NCI-H2029 (cell line): Measurements from ENCODE around the gene SLC25A33.
A peak's percentile ranks its signal among the peaks of the same experiment; 100 is the strongest.
"Not testable (repeated sequence)": the region's sequence is repeated elsewhere in the genome, so short reads cannot be mapped to it uniquely, and the experiment has no call there.

Source experiments
- DNase-seq: peaks from one replicate; lab custom pipeline; 2025; lab: John Stamatoyannopoulos, UW

Gene SLC25A33

DNA sequence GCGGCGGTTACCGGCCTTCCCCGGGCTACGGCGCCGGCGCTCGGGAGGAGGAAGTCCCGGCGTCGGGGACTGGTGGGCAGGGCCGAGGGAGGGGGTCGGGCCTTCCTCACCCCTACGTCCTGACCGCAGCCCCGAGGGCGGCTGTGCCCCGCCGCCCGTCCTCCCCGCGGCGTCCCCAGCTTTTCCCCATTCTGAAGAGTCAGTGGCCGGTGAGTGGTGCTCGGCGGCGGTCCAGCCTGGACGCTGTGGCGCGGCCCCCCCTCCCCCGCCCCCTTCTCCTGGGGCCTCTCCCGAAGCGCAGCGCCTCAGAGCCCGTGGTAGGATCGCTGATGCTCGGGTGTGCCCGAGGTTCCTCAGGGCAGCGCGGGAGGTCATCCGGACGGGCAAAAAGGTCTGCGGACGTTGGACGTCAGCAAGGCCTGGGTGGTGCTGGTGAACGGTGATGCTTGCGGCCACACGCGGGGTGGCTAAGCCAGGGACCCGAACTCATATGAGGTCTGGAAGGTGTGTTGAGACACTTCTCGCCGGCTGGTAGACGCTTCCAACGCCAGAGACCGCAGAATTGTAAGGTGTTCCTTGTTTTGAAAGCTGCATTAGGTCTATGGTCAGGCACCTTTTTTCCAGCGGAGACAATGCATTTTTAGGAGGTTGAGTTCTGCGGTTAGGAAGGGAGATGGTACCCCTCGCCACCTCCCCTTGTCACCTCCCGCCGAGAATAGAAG, 725 bp downstream of the SLC25A33 start:
- peak; percentile 50 for DNase-seq

DNA sequence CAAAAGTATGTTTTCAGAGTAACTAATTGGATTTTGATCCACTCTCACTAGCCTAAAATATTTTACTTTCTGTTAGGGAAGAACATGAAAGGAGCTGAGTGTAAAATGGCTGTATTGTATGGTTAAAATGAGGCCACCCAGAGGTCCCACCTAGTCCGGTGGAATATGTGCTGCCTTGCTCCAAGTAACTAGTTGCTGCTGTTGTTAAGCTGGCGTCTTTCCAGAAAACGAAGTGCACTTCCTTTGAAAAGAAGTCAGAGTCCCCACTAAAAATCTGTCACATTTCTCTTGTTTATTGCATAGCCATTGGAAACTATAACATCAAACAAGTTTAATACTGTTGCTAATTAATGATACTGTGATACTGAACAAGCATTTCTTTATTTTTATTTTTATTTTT, 3.2 kb downstream of the SLC25A33 start:
- DNase-seq: no peak

DNA sequence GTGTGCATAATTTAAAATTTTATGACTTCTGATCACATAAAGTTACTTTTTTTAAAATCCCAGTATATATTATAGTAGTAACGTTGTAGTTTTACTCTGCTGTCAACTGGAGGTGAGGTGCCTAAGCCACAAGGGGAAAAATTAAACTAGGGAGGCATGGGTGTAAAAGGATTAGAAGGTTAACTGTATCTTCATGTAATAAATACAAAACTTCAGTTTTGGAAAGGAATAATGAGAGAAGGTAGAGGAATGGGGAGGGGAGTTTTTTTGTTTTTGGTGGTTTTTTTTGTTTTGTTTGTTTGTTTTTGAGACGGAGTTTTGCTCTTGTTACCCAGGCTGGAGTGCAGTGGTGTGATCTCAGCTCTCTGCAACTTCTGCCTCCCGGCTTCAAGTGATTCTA, 5.7 kb downstream of the SLC25A33 start:
- DNase-seq: no peak

DNA sequence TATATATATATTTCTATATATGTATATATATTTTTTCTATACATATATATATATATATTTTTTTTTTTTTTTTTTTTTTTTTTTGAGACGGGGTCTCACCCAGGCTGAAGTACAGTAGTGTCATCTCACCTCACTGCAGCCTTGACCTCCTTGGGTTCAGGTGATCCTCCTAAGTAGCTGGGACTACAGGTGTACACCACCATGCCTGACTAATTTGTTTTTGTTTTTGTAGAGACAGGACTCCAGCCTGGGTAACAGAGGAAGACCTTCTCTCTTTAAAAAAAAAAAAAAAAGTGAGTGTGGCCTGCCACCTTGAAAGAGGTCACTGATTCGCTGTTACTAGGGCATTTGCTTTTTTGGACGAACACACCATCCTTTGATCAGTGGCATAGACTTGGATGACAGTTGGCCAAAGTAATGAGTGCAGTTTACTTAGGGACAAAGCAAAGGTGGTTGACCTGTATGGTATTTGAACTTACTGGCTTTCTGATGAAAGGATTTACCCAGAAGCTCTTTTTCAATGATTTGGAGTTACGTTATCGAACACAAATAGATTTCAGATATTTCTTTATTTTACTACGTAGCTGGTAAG, 10.8 kb downstream of the SLC25A33 start:
- DNase-seq: no peak

DNA sequence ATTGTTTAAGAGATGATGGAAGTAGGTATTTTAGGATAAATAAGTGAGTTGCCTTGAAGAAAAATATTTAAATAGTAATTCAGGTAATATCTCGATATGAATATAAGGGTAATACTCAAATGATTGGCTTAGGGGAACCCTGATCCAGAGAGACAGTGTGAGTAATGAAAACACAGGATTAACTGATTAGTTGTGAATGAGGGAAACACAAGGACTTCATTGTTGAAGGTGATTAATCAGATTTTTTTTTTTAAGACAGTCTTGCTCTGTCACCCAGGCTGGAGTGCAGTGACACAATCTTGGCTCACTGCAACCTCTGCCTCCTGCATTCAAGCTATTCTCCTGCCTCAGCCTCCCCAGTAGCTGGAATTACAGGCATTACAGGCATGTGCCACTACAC, 12.7 kb downstream of the SLC25A33 start:
- DNase-seq: no peak

DNA sequence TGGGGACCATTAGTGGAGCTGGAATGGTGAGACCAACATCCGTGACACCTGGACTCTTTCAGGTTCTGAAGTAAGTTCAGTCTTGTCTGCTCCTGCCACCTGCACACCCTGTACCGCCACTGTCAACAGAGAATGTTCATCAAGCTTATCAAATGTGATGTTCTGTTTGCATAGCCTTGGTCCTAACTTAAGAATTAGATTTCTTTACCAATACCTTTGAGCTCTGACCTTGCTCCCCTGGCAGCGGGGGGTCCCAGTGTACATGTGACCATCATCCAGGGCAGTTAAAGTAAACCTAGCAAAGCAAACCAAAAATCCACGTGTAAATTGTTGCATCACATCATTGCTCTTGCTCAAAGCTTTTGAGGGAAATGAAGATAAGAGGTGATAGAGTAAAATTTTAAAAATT, 14.5 kb downstream of the SLC25A33 start:
- DNase-seq: no peak

DNA sequence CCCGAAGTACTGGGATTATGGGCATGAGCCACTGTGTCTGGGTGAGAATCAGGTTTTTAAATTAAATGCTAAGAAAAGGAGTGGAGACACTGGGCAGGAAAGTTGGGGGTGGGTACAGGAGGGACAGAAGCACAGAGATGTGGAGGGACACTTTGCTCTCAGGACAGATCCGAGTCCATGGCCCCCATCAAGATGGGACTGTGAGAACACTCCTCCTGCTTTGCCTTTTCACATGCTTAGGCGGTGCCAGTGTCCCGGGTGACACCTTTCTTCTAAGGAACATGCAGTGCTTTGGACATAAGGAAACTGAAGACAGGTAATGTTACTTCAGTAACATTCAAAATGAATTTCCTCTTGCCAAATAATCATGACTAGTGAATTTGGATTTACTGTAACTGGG, 16.7 kb downstream of the SLC25A33 start:
- no peak for DNase-seq

DNA sequence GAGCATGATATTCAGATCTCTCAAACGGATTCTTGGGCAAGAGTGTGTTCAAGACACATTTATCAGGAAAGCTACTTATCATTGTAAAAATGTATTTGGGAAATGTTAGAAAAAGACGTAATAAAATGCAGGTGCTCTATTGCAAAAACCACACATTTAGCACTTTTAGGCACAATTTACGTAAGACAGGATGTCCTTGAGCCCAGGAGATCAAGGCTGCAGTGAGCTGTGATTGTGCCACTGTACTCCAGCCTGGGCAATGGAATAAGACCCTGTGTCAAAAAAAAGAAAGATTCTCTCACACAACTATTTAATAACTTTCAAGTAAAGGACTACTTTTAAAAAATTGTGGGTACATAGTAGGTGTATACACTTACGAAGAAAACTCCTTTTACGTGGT, 18.4 kb downstream of the SLC25A33 start:
- no peak for DNase-seq

DNA sequence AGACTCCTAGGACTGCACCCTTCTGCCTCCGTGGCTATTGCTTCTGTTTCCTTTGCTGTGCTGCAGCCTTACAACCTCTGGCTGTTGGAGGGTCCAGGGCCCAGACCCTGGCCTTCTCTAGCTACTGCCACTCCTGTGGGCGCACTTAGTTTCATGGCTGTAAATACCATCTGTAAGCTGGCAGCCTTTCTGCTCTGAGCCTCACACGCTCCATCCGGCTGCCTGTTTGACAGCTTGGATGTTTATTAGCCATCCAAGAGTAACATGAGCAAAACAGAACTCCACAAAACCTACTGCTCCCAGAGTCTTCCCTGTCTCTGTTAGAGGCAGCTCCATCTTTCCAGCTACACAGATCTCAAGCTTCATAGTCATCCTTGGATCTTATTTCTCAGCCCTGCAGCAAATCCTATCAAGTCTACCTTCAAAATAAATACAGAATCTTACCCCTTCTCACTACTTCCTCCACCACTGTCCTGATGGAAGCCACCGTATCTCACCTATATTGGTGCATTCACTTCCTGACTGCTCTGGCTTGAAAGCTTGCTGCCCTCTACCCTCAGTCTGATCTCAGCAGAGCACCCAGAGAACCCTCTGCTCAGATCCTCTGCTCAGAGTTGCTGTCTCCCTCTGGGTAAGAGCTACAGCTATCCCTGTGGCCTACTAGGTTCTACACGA, 19.1 kb downstream of the SLC25A33 start:
- DNase-seq: no peak

DNA sequence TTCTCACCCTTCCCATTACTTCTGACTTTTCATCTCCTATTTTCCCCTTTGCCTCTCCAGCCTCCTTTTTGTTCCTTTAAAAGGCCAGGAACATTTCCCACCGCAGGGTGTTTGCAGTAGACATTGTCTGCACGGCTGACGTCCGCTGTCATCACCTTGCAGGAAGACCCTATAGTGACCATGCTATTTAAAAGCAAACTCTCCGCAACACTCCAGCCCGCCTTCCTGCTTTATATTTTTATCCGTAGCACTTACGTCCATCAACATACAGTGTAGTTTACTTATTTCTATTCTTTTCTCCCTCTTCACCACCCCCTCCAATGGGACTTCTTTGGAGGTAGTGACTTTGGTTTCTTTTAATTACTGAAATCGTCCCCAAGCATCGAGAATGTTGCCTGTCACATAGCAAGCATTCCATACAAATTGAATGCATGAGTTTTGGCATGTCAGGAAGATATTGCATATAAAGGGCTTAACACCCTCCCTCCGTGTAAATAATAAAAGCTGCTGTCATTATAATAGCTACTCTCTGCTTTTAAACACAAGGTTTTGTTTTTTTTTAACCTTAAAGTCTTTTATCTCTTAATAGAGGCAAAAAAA, 19.8 kb downstream of the SLC25A33 start:
- no peak for DNase-seq

DNA sequence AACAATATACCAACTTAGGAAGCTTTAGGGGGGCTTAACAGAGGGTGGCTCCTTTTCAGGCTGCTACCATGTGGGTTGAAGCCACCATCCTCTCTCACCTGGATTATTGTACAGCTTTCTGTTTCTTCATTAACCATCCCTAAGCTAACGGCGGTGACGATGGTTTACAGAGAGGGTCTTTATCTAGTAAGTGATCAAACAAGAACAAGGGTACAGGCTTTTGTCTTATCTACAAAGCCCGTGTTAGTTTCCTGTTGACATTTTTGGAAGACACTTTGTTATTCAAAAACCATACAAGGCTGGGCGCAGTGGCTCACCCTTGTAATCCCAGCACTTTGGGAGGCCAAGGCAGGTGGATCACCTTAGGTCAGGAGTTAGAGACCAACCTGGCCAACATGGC, 20.4 kb downstream of the SLC25A33 start:
- DNase-seq: no peak

DNA sequence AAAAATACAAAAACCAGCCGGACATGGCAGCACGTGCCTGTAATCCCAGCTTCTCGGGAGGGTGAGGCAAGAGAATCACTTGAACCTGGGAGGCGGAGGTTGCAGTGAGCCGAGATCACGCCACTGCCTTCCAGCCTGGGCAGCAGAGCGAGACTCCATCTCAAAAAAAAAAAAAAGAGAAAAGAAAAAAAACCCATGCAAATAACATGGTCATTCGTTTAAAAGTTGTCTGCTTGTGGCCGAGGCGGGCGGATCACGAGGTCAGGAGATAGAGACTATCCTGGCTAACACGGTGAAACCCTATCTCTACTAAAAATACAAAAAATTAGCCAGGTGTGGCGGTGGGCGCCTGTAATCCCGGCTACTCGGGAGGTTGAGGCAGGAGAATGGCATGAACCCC, 20.8 kb downstream of the SLC25A33 start:
- DNase-seq: not testable (repeated sequence)

DNA sequence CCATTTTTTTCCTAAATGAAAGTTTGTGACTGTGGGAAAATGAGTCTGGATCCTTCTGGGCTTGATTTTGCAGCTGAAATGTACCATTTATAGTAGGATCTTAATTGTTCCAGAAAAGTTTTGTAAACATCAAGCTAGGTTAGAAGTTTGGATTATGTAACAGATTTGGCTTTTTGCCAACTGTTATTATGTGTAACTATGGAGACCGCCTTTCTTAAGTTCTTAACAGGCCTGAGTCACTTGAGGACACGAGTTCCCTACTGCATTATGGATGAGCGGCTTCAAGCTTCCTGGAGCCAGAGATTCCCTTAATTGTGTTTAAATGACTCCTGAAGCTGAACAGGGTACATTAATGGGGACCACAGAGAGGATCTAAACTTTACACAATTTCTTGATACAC, 22.2 kb downstream of the SLC25A33 start:
- peak; percentile 71 for DNase-seq

DNA sequence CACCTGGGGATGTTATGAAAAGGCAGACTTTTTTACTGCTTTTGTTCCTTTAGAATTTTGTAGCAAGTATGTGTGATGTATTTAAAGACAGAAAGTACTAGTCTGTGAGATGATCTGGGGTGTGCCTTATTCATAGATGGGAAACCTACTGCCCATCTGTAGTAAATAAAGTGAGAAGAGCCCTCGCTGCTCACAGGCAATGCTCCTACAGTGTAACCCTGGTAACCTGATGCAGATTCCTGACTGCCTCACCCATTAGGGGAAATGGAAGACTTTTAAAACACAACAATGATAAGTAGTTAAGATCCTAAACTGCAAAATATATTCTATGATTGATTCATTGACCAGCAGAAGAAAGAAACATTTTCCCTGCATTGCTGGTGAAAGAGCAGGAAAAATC, 30.0 kb downstream of the SLC25A33 start:
- DNase-seq: no peak

DNA sequence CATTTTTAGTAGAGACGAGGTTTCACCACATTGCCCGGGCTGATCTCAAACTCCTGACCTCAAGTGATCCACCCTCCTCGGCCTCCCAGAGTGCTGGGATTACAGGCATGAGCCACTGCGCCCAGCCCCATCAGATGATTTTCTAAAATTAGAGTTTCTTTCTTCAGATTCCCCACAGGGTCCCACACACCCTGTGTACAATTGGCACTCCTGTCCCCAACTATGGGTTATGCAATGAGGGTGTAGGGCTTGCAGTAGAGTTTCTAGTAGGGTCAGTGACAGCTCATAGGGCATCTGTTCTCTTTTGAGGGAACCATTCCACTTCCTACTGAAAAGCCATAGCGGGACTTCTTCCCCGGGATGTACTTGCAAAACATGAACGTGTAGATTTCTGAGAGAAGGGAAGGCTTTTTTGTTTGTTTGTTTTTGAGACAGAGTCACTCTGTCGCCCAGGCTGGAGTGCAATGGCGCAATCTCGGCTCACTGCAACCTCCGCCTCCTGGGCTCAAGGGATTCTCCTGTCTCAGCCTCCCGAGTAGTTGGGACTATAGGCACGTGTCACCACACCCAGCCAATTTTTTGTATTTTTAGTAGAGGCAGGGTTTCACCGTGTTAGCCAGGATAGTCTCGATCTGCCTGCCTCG, 31.7 kb downstream of the SLC25A33 start:
- DNase-seq: not testable (repeated sequence)

DNA sequence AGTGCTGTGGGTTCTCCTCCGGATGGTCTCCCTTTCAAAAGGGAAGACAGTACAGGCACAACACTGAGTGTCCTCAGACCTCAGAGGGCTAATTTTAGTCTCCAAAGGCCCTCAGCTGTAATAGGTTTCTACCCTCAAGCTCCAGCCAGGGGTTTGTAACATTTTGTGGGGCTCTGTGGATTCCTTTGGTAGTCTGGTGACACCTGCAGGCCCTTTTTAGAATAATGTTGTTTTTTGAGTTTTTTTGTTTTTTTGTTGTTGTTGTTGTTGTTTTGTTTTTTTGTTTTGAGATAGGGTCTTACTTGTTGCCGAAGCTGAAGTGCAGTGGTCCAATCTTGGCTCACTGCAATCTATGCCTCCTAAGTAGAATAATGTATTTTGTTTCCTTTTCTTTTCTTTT, 34.5 kb downstream of the SLC25A33 start:
- DNase-seq: no peak

DNA sequence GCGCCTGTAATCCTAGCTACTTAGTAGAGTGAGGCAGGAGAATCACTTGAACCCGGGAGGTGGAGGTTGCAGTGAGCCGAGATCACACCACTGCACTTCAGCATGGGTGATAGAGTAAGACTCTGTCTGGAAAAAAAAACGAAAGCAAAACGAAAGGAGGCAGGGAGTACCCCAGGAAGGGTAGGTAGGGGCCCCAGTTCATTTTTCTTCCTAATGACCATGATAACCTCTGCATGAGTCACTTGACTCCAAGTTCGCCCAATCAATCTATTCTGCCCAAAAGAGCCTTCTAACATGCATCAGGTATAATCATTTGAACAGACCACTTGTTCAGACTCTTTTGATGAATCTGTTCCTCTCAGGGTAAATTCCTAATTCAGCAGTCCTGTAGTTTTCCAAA, 36.2 kb downstream of the SLC25A33 start:
- DNase-seq: no peak

DNA sequence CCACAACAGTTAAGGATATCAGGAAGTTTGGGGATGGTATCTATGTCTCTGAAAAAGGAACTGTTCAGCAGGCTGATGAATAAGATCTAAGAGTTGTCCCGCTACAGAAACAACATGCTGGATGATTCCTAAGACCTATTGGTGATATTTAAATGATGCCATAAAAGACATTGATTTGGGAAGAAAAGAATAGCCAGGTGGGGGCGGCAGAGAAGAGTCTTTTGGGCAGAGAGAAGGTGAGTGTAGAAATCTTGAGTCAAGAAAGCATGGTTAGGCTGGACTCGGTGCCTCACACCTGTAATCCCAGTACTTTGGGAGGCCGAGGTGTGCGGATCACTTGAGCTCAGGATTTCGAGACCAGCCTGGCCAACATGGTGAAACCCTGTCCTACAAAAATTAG, 37.6 kb downstream of the SLC25A33 start:
- no peak for DNase-seq

DNA sequence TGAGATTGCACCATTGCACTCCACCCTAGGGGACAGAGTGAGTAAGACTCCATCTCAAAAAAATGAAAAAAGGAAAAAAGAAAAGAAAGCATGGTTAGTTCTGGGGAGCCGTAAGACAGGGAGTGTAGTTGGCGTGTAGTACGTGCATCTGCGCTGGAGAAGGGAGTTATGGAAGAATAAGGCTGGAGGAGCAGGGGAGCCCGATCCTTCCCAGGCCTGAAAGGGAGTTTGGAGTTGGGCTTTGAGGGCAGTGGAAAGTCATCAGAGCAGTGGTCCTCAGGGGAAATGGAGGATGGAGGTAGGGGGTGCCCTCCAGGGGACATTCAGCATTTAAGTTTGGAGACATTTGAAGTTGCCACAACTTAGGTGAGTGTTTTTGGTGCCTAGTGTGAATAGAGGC, 38.2 kb downstream of the SLC25A33 start:
- DNase-seq: no peak

DNA sequence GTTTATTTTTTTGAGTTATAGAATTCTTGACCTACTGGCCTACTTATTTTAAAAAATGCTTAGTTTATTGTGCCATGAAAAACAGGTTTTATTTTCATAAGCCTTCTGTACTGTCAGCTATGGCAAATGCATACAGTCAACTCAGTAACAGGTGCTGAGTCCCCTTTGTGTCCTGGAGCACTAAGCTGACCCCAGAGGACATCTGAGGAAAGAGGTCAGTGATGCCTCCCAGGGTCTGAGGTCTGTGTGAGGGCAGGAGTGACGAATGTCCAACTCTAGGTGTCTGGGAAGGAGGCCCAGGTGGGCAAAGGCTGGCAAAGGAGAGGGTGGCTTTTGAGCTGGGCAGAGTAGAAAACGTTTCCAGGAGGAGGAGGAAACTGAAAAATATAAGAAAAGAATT, 41.7 kb downstream of the SLC25A33 start:
- no peak for DNase-seq

DNA sequence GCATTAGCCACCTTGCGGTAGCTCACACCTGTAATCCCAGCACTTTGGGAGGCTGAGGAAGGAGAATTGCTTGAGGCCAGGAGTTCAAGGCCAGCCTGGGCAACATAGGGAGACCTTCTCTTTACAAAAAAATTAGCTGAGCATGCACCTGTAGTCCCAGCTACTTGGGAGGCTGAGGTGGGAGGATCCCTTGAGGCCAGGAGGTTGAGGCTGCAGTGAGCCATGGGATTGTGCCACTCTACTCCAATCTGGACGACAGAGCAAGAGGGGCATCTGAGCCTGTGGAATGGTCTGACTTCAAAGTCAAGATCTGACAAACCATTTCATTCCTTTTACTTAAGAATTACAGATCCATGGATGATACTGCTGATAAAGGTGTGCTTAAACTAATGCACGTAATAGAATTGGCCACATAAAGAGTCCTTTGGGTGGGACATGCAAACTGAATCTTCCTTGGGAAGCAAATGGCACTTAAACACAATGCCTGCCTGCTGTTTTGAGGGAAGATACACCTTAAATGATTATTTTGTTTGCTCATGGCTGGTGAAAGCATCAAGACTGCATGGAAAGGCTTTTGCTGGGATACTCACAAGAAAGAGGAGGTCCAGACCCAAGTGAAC, 47.0 kb downstream of the SLC25A33 start:
- DNase-seq: no peak

DNA sequence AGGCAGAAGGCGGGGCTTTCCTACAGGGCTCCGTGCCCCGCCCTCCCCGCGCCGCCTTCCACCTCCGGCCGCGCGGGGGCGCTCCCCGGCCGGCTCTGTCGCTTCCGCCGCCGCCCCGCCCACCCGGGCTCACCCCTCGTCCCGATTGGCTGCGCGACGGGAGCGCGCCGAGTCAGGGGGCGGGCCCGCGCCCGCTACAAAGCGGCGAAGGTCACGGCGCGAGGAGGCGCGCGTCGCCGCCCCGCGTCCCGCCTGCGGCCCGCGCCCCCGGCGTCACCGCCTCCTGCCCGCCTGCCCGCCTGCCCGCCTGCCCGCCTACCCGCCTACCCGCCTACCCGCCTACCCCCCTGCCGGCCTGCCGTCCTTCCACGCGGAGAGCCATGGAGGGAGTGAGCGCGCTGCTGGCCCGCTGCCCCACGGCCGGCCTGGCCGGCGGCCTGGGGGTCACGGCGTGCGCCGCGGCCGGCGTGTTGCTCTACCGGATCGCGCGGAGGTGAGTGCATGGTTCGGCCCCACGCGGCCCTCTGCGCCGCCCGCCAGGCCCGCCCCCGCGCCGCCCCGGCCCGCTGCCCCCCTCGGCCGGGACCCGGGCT, 49.4 kb downstream of the SLC25A33 start, which contains the start of gene TMEM201:
Gene TMEM201 (plus strand): TSS at position 361 of the 593 bp plus-strand sequence. CDS start 20 bp downstream, at position 381.
- DNase-seq: peak; percentile 87
